DND-41 (cell line): ENCODE results near the gene MAG.

Source experiments
- ATAC-seq: fragments of 200-7000 bp; cut with Tn5 transposase; 3 replicates; pipeline ENCODE4 v1.9.1; 2021; ENCODE audit warnings: low read depth; ENCODE audit not compliant: insufficient read depth
- DNase-seq: peaks from one replicate; pipeline ENCODE4 v3.0.0-alpha.2; 2020
- H2AFZ ChIP-seq: 2 replicates; pipeline ENCODE4 v1.6.0; 2012; ENCODE audit warnings: low read depth, low read length
- H3K27ac ChIP-seq: 2 replicates; pipeline ENCODE4 v1.5.1; 2012; ENCODE audit warnings: low read length, inconsistent platforms
- H3K27me3 ChIP-seq: fragments of 200-600 bp; sonication (generic); 2 replicates; pipeline ENCODE4 v1.6.0; 2012; ENCODE audit warnings: low read length, mild to moderate bottlenecking, inconsistent platforms; ENCODE audit not compliant: insufficient read depth, poor library complexity
- H3K36me3 ChIP-seq: 2 replicates; pipeline ENCODE4 v1.5.1; 2012; ENCODE audit warnings: low read length, inconsistent platforms; ENCODE audit not compliant: insufficient read depth
- H3K4me1 ChIP-seq: 2 replicates; pipeline ENCODE4 v1.5.1; 2012; ENCODE audit warnings: mild to moderate bottlenecking, low read length; ENCODE audit not compliant: insufficient read depth
- H3K4me2 ChIP-seq: 2 replicates; pipeline ENCODE4 v1.6.0; 2012; ENCODE audit warnings: mild to moderate bottlenecking, moderate library complexity, low read length, inconsistent platforms; ENCODE audit not compliant: insufficient read depth
- H3K4me3 ChIP-seq, 2 experiments: fragments of 200-600 bp in 1 of 2; shearing (Covaris generic) in 1 of 2; 2 replicates each; pipeline ENCODE4 v1.5.1; 2012 to 2016; ENCODE audit warnings: inconsistent platforms in 2 of 2, low read length in 2 of 2, mild to moderate bottlenecking in 2 of 2, low read depth in 1 of 2, moderate library complexity in 1 of 2
- H3K79me2 ChIP-seq: 2 replicates; pipeline ENCODE4 v1.6.0; 2012; ENCODE audit warnings: low read length, inconsistent platforms; ENCODE audit not compliant: insufficient read depth
- H3K9ac ChIP-seq: 2 replicates; pipeline ENCODE4 v1.6.0; 2012; ENCODE audit warnings: low read depth, mild to moderate bottlenecking, inconsistent platforms, low read length, moderate library complexity
- H3K9me3 ChIP-seq: 2 replicates; pipeline ENCODE4 v1.5.1; 2012; ENCODE audit warnings: low read length, moderate library complexity, mild to moderate bottlenecking, inconsistent platforms; ENCODE audit not compliant: insufficient read depth, severe bottlenecking
- H4K20me1 ChIP-seq: 2 replicates; pipeline ENCODE4 v1.6.0; 2012; ENCODE audit warnings: low read length; ENCODE audit not compliant: insufficient read depth
- CTCF ChIP-seq: IDR thresholded peaks from 2 replicates; pipeline ENCODE4 v1.5.1; 2012; ENCODE audit warnings: borderline replicate concordance, low read length, moderate library complexity, mild to moderate bottlenecking; ENCODE audit not compliant: poor library complexity, severe bottlenecking; ENCODE audit errors: extremely low read depth
- EZH2 ChIP-seq: IDR thresholded peaks from 3 replicates; pipeline ENCODE4 v1.6.1; 2012; ENCODE audit warnings: borderline replicate concordance, low read depth, mild to moderate bottlenecking, moderate library complexity, low read length, inconsistent platforms; ENCODE audit not compliant: severe bottlenecking

Gene MAG

GRCh38 chr19:35251456-35251855 lies 40.5 kb upstream of the MAG start:
- Histone ChIP-seq H3K9me3 (no peaks in the 10 kb centered on the region), H3K79me2 (no peaks in the 10 kb centered on the region), H3K27ac (no peak overlapping the region), H2AFZ (no peak overlapping the region), H3K4me3 (no peak overlapping the region), H3K4me1 (no peaks in the 10 kb centered on the region), H4K20me1 (no peaks in the 10 kb centered on the region; the same call in 1 of the 2 replicates), H3K4me2 (no peak overlapping the region), H3K27me3 (no peaks in the 10 kb centered on the region), H3K9ac (no peak overlapping the region), H3K36me3 (no peaks in the 10 kb centered on the region)
- ATAC-seq (no peak), DNase-seq (no peak)
- TF ChIP-seq EZH2 = no peak
- no peak for TF ChIP-seq CTCF

GRCh38 chr19:35253316-35254286 lies 38.4 kb upstream of the MAG start:
- H4K20me1 ChIP-seq = no peaks in the 10 kb centered on the region; the same call in 1 of the 2 replicates
- H3K27ac ChIP-seq = no peak overlapping the region
- H2AFZ ChIP-seq = no peak overlapping the region
- H3K4me2 ChIP-seq = no peak overlapping the region
- no peaks in the 10 kb centered on the region for H3K4me1 ChIP-seq
- H3K4me3 ChIP-seq = no peak overlapping the region
- H3K79me2 ChIP-seq = no peaks in the 10 kb centered on the region
- H3K9ac ChIP-seq = no peak overlapping the region
- H3K9me3 ChIP-seq = no peaks in the 10 kb centered on the region
- ATAC-seq = no peak
- TF ChIP-seq EZH2 (no peak), CTCF (no peak)
- DNase-seq = no peak
- no peaks in the 10 kb centered on the region for H3K36me3 ChIP-seq
- H3K27me3 ChIP-seq = no peaks in the 10 kb centered on the region

GRCh38 chr19:35254341-35255297 lies 37.3 kb upstream of the MAG start:
- peaks cover 1% of the 10 kb centered on the region for H4K20me1 ChIP-seq
- no peaks in the 10 kb centered on the region for H3K4me1 ChIP-seq
- no peaks in the 10 kb centered on the region for H3K36me3 ChIP-seq
- no peak overlapping the region for H3K9ac ChIP-seq
- H3K27me3 ChIP-seq = no peaks in the 10 kb centered on the region
- no peaks in the 10 kb centered on the region for H3K79me2 ChIP-seq
- H3K9me3 ChIP-seq = no peaks in the 10 kb centered on the region
- TF ChIP-seq CTCF = no peak
- TF ChIP-seq EZH2 = no peak
- H2AFZ ChIP-seq = no peak overlapping the region
- no peak overlapping the region for H3K4me2 ChIP-seq
- H3K27ac ChIP-seq = no peak overlapping the region
- ATAC-seq (no peak), DNase-seq (no peak)
- H3K4me3 ChIP-seq = no peak overlapping the region
